G401 (cell line): ENCODE data around the gene ABHD12B. TPM values are rescaled to one million over a fixed set of nuclear protein-coding genes. Genes with fewer than 3 reads are reported as not detected.

Experiments
- DNase-seq: peaks from one replicate; pipeline ENCODE4 v3.0.0-alpha.2; 2015; ENCODE audit warnings: low spot score
- in situ Hi-C: cut with HindIII; loops from 2 replicates; pipeline ENCODE4 v1.10.0; 2016; ENCODE audit warnings: low sequenced_read_pairs, mixed read lengths
- total RNA-seq: library from RNA; depleted of rRNA; stranded (reverse); fragments of >200 nt; shearing (Covaris generic); gene quantifications from 2 replicates; pipeline ENCODE4 v1.2.3, GENCODE V29; 2014

ABHD12B gene
- total RNA-seq, 1 experiment from 2014 or later = not detected

DNA sequence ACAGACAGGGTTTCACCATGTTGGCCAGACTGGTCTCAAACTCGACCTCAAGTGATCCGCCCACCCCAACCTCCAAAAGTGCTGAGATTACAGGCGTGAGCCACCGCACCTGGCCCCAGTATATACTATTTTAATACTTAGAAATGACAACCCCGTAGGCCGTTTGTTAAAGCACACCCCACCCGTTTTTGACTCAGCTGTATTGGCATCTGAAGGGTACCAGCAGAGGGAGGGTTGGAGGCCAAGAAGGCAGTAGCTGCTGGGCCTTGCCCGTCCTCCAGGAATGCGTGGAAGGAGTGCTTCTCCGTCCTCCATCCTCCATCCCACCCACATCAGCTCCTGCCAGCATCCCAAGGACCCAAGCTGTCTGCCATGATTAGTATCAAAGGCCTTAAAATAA, 34.6 kb upstream of the ABHD12B start:
- DNase-seq = no peak
- in situ Hi-C loops = no loop called here

DNA sequence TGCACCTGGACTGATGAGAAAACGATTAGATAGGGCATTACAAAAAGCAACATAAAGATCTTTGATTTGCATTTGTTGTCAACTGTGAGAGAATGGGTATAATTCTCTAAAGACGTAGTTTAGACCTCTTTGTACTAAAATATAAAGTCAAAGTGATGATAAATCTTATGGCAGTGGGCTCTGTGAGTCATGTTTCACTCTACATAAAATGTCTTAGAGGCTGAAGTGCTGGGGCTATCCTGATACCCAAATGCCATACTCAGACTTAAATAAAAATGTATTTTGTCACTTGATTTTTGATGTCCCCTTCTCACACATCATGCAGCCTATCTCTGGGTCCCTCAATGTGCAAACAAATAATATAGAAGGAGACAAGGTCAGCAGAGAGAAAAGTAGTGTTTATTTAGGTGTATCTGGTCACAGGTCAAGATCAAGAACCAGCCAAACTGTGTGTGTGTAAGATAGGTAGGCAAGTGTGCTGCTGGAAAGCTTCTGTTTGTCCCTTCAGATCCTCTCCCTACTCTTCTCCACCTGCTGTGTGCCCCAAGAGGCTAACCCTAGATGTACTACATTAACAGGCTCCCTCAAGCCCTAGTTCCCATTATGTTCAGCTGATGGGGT, 33.9 kb upstream of the ABHD12B start:
- DNase-seq = no peak
- in situ Hi-C loops = no loop called here

GRCh38 chr14:50839048-50839447, 32.8 kb upstream of the ABHD12B start:
- in situ Hi-C loops = no loop called here
- DNase-seq = no peak

GRCh38 chr14:50839691-50840090, 32.2 kb upstream of the ABHD12B start:
- peak; percentile 60 for DNase-seq

DNA sequence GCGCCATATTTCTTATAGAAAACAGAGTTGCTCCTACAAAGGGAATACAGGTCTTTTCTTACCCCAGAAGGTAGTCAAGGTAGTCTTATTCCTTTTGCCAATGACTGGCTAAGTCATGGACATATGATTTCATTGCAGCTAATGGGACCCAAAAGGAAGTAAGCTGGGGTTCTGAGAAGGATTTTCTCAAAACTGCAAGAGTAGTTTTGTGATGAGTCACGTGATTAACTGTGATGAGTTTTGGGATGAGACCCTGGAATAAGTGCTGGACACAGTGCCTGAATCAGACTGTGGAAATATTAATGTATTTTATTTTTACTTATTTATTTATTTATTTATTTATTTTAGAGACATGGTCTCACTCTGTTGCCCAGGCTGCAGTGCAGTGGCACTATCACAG, 27.5 kb upstream of the ABHD12B start:
- in situ Hi-C loops = no loop called here
- no peak for DNase-seq

More at GRCh38 chr14:50839691-50840090, 32.2 kb upstream of the ABHD12B start:
- in situ Hi-C loops = no loop called here

- in situ Hi-C loops = no loop called here
- no peak for DNase-seq
Measured at GRCh38 chr14:50845166-50845565, 26.7 kb upstream of the ABHD12B start.

DNA sequence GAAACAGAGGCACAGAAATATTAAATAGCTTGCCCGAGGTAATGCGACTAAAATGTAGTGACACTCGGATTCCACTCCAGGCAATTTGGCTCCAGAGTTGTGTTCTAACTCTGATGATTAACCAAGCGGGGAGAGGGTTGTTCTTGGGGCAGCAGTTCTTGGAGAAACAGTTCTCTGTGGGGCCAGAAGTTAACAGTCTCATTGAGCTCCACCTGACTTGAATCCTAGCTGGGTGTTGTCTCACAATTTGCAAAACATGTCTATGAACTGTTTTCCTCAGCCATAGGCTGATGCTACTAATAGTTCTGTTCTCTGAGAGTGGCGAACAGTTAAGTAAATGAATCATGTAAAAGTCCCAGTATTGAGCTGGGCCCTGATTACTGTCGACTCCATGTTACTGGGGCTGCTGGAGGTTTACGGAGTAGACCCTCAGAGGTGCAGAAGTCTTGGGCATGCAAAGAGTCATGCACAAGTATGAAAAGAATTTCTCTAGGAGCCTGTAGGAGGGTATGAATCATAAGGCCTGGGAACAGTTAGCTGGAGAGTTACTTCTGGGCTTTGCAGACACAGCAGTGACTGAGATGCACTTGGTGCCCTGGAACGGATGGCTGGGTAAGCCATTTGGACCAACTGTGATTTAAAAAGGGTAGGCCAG, 25.5 kb upstream of the ABHD12B start:
- in situ Hi-C loops = no loop called here
- no peak for DNase-seq

DNA sequence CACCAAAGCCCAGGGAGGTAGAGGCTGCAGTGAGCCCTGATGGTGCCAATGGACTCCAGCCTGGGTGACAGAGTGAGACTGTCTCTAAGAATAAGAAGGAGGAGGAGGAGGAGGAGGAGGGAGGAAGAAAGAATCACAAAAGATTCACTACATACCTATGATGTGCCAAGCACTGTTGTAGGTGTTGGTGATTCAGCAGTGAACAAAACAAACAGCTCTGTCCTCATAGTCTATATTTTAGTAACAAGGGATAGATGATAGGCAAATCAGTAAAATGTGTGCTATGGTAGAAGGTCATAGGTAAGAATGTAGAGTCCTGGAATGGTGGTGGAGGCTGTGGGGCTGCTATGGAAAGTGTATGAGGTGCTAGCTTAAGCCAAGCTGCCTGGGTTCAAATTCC, 18.0 kb upstream of the ABHD12B start:
- DNase-seq = no peak
- in situ Hi-C loops = no loop called here

- in situ Hi-C loops = no loop called here
- DNase-seq = no peak
Measured at GRCh38 chr14:50854521-50854920, 17.3 kb upstream of the ABHD12B start.

DNA sequence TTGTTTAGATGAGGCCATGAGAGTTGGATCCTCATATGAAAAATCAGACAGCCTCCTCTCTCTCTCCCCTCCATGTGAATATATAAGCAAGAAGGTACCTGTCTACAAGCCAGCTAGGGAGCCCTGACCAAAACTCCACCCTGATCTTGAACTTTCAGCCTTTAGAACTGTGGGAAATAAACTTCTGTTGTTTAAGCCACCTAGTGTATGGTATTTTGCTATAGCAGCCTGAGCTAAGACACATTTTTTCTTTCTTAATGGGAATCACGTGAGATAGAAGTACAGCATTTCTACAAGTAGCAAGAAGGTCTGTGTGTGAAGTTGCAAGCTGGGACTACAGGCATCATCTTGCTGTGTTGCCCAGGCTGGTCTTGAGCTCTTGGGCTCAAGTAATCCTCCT, 16.3 kb upstream of the ABHD12B start:
- in situ Hi-C loops = no loop called here
- no peak for DNase-seq

GRCh38 chr14:50856660-50857059, 15.2 kb upstream of the ABHD12B start:
- DNase-seq = no peak
- in situ Hi-C loops = no loop called here

DNA sequence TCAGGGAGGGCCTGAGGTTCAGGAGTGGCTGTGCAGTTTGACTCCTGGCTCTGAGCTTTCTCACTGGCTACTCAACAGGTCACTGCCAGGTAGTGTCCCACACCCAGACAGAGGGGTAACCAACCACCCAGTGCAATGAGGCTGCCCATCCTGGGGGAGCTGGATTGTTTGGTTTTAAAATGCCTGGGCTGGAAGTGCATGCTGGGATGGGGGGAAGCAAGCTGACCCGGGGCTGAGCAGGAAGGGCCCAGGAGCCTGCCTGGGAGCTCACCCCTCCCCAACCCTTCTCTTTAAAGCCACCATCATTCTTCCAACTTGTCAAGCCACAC, 12.6 kb upstream of the ABHD12B start:
- DNase-seq = no peak
- in situ Hi-C loops = no loop called here

DNA sequence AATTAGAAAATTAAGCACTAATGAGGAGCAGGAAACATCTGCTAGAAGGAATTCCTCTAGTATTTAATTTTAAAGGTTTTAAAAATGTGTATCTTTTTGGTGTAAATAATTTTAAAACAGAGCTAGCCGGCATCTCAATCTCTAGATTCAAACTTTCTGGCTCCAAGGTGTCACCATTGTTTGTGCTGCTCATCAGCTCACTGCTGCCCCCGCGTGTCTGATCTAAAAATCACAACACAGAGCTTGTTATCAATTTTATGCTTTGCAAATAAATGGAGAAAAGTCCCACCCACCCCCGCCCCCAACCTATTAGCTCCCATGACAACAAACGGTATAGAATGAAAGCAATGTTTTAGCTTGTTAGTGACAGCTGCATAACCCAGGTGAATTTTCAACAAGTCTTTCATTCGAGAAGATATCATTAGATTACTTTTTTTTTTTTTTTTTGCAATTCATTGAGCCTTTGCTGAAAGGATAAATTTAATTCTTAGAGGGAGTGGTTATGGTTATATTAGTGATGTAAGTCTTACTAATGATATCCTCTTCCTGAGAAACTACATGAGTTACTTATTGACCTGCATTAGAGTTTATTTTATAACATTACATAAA, 11.3 kb upstream of the ABHD12B start:
- in situ Hi-C loops = no loop called here
- DNase-seq = peak; percentile 81

GRCh38 chr14:50862036-50862570, 9.8 kb upstream of the ABHD12B start:
- in situ Hi-C loops = no loop called here
- DNase-seq = no peak

DNA sequence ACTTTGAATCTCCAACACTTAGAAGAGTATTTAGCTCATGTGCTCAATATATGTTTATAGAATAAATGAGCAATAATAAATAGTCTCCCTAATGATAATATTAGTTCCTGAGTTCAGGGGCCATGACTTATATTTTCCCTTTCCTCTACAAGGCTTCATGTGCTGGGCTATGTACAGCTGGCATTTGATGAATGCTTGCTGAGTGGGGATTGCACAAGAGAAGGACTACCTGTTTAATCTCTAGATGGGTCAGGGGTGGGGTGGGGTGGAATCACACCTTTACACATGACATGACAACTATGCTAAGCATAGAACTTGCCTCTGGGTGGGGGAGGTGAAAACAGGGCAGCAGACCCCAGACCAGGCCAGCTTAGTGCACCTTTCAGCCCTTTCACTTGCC, 7.6 kb upstream of the ABHD12B start:
- no peak for DNase-seq
- in situ Hi-C loops = no loop called here

DNA sequence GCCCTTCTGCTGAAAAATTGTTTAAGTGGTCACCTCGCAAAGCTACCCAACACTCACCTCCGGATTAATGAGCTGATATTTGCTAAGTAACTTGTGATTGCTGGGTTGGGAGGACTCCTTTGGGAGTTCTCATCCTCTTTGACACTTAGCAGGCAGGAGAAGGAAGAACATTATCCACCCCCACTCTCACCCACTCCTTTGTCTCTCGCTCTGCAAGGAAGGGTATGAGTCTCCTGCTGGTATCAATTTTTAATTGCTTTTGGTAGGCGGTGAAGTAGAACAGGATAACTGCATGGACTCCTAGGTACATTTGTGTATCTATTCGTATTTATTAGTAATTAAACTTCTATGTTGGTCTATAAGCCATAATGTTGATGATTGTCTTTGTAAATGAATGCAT, 6.9 kb upstream of the ABHD12B start:
- in situ Hi-C loops = no loop called here
- no peak for DNase-seq

- in situ Hi-C loops = no loop called here
- no peak for DNase-seq
Measured at GRCh38 chr14:50865391-50866076, 6.3 kb upstream of the ABHD12B start.

- DNase-seq = no peak
- in situ Hi-C loops = no loop called here
Measured at GRCh38 chr14:50871228-50871627, 625 bp upstream of the ABHD12B start.

- in situ Hi-C loops = no loop called here
- no peak for DNase-seq
Measured at GRCh38 chr14:50874757-50875156, 2.9 kb downstream of the ABHD12B start.

DNA sequence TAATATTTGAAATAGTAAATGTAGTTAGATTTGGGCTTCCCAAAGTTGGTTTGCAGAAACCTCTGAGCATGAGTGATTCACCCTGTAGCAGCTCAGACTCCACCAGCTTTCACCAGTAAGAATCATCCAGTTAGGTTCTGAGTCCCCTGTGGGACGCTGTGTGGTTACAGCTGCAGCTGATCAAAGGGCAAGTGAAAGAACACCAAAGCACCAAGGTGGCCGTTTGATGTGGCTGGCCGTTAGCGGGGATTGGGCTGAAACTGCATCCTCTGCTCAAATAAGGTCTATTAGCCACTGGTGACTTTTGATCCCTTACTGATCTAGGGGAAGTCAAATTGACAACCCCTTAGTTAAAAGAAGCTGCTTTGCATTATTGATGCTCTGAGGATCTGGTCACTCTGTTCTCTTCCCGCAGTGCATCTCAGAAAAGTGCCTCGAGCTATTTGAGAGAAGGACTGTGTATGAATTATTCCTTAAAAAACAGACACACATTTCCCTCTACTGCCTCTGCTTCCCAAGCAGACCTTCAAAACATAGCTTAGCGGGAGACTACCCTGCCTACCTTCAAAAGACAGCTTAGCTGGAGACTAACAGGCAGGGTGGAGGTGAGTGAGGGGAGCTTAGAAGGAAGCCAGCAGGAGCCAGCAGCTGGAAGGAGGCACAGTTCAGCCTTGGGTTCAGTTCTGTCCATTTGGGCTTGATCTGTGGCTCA, 3.7 kb downstream of the ABHD12B start:
- in situ Hi-C loops = no loop called here

More for the DNA sequence above, 3.7 kb downstream of the ABHD12B start:
- DNase-seq = no peak
